ENCODE data around the gene TMEM266.

TMEM266 gene

DNA sequence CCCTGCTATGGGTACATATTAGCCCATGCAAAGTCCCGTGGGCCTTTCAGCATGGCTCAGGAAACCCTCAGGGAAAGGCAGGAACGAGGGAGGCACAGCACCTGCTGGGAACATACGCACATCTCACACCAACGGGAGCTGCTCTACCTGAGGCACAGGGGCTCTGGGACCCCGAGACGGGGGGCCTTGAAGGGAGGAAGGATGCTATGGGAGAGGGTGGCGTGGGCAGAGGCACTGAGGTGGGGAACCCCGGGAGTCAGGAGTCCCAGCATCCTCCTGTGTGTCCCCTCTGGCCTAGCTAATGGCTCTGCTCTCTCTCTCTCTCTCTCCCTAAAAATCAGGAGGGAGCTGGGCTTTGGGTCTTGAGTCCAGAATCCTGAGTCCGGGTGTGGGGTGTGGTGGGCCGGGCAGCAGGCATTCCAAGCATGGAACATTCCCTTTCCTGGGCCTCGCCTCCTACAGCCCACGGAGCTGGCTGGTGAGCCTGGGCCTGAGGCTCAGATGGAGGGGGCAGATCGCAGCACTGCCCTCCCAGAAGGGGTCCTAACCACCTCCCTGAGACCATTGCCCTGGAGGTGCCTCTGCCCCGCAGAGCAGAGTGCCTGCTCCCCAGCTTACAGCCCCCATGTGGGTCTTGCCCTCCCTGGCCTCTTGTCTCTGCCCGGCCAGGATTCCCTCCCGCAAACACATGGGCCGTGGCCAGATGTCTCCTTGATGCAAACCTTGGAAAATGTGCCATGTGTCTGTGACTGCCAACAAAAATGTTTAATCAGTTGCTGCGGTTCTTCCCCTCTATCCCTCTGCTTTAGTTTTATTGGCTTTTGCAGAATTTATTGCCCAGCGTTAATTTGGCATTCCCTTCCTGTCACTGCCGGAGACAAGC lies 101.6 kb downstream of the TMEM266 start:
- DNase-seq (ENCODE audit: low read depth in 4 of 4, low spot score in 1 of 4) = no peak

DNA sequence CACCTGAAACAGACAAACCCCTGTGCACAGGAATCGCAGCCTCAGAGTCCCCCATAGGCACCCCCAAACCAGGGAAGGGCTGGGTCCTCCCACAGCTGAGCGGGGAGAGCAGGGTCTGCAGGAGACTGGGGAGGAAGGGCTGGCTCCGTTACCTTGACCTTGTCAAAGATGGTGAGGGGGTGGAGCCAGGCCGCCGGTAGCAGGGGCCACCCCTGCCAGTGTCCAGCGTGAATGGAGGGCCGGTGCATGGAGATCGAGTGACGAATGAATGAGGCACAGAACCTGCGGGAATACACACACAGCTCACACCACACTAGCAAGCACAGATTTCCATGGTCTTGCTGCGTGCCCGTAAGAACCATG lies 102.2 kb downstream of the TMEM266 start:
- DNase-seq (ENCODE audit: low read depth in 4 of 4, low spot score in 1 of 4) = no peak

DNA sequence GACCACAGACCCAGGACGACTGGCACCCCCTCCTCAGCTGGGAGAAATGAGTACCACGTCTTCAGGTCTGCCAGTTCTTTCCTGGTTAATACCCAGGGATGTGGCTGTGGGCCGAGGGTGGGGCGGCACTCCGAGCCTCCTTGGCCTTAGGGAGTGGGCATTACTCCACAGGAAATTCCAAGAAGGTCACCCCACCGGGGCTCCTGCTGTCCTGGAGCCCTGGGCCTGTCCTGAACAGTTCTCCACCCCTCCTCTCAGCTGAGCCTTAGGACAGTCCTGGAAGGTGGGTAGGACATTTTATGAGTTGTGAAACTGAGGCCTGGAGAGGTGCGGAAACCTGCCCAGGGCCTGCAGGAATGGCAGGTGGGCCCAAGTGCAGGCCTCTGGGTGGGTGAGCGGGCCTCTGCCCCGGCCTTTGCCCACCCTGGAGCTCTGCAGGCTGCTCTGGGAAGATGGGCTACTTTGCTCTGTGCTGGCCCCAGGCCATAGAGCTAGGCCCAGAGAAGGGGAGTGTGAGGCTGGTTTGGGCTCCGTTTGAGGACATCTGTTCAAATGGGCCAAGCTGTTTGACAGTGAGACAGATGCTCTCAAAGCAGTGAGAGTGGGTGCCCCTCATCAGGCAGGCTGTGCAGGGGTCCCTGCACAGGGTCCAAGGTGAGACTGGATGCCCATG lies 103.1 kb downstream of the TMEM266 start:
- no peak for DNase-seq (ENCODE audit: low read depth in 4 of 4, low spot score in 1 of 4)

DNA sequence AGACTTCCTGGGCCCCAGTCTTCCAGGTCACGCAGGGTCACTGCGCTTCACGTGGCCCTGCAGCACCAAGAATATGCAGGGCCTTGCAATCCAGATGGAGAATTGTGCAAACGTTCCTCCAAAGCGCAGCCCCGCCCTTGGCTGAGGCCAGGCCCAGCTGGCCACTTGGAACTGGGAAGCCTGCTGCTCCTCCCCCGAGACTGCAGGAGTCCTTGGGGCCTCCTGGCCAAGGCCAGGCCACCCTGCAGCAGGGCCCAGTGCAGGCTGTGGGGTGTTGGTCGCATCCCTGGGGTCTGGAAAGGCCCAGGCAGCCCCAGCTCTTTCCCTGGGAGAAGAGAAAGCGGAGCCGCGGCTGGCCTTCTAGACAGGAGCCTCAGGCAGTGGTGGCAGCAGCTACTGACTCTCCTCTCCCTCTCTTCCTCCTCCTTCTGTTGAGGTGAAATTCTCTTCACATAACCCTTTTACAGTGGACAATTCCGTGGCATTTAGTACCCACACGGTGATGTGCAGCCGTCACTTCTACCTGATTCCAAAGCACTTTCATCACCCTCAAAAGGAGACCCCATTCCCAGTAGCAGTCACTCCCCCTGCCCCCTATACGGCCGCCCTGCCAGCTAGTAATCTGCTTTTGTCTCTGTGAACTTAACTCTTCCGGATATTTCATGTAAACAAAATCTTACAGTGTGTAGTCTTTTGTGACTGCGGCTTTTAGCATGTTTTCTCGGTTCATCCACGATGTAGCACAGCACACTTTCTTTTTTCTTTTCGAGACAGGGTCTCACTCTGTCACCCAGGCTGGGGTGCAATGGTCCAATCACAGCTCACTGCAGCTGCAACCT lies 103.9 kb downstream of the TMEM266 start:
- DNase-seq (ENCODE audit: low read depth in 4 of 4, low spot score in 1 of 4) = no peak

DNA sequence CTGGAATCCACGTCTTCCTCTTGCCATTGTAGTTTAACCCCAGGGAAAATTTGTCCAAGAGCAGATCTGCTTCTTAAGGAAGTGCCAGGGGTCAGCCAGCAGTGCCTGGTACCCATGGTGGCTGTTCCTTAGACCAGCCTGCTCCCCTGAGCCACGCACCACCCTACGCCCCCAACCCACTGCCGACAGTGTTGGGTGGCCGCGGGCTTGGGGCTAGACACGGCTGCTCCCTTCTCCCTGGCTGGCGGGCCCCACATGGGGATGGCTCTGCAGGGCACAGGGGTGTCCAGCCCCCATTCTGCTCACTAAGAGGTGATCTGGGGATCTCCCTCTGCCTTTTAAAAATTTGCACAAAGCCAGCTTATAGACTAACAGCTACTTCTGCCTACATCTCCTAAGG lies 104.8 kb downstream of the TMEM266 start:
- no peak for DNase-seq (ENCODE audit: low read depth in 4 of 4, low spot score in 1 of 4)

DNA sequence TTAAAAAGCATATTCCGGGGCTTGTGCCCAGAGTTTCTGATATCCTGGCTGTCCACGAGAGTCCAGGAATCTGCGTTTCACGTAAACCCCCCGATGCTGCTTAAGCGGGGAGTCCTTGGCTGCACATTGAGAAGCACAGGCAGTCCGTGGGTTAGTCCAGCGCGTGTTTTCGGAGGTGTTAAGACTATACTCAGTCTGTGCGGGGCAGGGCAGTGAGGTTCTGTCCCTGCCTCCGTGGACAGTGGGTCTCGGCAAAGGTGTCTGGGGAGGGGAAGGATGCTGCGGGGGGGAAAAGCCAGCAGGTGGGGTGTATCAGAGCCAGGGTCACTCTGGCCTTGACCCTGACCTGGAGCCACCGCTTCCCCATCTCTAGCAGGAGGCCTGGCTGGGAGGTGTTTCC lies 106.2 kb downstream of the TMEM266 start:
- no peak for DNase-seq (ENCODE audit: low read depth in 4 of 4, low spot score in 1 of 4)

DNA sequence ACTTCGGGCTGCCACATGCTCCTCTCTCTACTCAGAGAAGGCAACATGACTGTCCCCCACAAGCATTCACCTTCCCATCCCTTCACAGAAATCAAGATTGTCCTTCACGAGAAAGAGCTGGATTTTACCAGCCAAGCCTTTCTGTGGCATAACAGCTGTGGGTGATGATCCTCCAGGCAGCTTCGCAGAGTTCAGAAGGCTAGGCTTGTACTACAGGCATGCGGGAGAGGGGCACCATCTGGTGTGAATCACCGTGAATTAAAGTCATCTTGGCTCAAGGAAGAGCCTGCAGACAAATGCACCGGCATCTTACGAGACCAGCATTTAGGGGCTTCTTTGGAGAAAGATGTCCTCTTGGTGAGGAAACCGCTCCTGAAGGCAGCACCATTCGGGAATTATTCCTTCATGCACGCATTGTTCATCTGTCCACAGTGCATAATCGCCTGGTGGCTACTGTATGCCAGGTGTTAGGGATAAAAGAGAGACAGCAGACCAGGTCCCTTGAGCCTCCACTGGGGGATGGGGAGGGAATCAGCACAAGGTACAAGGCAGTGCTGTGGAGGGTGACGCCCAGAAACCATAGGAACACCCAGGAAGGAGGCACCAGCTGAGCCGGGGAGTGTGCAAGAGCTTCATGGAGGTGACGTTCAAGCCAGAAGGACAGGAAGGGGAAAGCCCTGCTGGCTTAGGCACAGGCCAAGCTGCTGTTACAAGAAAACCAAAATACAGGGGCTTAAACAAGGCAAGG lies 108.6 kb downstream of the TMEM266 start:
- no peak for DNase-seq (ENCODE audit: low read depth in 4 of 4, low spot score in 1 of 4)

DNA sequence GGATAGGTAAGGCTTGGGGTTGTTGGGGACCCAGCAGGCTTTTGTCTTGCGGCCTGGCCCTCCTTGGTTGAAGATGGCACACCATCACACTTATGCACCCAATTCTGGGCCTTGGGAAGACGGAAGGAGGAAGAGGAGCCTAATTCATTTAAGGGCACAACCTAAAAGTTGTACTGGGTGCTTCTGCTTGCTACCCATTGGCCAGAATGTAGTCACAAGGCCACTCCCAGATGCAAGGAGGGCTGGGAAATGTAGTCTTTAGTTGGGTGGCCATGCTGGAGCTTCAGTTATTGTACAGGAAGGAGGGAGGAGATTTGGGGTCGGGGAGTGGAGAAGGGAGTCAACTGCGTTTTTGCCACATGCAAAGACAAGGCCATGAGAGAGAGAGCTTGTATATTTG lies 109.2 kb downstream of the TMEM266 start:
- DNase-seq (ENCODE audit: low read depth in 4 of 4, low spot score in 1 of 4) = no peak

DNA sequence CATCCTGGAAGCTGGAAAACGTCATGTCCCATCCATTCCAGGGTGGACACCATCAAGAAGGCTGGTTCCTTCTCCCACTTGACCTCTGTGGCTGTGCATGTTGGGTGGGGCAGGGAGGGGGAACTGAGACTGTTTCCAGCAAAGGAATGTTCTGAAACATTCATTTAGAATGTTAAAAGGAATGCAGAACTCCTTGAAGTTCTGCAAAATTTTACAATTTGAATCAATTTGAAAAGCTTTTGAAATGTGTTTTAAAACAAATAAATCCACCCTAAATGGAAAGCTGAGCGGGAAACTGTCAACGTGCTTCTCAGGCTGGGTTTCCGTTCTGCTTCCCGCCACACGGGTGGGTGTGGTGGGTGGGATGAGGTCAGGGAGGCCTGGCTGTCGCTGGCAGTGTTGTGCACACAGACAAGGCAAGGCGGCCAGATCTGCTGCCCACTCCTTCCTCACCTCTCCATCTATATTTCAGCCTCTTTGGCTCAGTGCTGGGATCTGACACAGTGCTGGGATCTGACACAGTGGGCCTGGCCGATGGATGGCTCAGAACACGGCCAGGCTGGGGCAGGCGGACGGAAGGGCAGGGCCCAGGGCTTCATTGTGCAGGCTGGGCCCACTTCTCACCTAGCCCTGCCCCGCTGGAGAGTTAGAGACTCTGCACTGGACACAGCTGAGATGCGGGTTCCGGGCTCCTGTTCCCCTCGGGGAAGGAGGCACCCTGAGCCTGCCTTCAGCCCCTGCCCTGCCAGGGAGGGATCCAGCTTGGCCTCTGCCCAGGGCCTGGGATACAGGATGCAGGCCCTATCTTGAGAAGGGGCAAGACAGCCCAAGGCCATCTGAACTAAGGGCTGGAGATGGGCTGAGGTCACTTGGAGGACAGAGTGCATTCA lies 110.4 kb downstream of the TMEM266 start:
- DNase-seq (ENCODE audit: low read depth in 4 of 4, low spot score in 1 of 4) = no peak

DNA sequence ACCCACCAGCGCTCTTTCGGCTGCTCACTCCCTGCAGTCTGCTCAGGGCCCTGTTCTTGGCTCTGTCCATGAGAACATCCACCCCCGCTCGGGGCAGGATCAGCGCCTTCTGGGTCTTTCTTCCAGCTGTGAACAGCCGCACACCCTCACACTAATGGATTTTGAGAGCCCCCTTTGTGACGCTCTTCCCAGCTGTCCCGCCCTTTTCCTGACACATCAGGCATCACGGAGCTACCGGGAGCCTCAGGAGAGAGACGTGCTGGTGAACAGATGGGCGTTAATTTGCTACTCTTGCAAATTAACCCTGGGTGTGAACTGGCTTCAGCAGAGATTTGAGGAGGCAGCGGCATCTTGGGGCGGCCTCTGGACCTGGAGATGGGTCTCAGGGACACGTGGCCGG lies 113.0 kb downstream of the TMEM266 start:
- no peak for DNase-seq (ENCODE audit: low read depth in 4 of 4, low spot score in 1 of 4)

DNA sequence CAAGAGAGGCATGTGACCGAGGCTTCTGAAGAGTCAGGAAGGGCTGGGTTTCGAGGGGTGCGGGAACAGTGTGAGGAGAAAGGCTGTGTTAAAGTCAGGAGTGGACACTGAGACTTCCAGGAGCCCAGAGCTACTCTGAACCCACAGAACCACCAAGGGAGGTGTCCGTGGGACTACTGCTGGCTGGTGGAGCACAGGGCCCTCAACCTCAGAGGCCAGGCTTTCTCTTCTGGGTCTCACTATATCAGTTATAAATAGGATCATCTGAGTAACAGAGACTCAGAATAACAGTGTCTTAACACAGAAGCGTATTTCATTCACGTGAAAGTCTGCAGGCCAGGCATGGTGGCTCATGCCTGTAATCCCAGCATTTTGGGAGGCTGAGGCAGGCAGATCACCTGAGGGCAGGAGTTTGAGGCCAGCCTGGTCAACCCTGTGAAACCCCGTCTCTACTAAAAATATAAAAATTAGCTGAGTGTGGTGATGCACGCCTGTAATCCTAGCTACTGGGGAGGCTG lies 113.6 kb downstream of the TMEM266 start:
- no peak for DNase-seq (ENCODE audit: low read depth in 4 of 4, low spot score in 1 of 4)

DNA sequence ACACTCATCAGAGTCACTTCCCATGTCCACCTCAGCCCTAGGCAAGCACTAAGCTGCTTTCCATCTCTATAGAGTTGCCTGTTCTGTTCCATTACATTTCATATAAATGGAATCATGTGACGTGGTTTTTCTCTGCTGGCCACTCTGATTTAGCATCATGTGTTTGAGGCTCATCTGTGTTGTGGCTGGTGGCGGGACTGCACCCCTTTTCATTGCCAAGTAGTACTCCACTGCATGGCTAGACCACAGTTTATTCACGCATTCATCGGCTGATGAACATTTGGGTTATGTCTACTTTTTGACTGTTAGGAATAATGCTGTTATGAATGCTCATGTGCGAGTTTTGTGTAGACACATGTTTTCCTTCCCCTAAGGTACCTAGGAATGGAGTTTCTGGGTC lies 114.9 kb downstream of the TMEM266 start:
- no peak for DNase-seq (ENCODE audit: low read depth in 4 of 4, low spot score in 1 of 4)

DNA sequence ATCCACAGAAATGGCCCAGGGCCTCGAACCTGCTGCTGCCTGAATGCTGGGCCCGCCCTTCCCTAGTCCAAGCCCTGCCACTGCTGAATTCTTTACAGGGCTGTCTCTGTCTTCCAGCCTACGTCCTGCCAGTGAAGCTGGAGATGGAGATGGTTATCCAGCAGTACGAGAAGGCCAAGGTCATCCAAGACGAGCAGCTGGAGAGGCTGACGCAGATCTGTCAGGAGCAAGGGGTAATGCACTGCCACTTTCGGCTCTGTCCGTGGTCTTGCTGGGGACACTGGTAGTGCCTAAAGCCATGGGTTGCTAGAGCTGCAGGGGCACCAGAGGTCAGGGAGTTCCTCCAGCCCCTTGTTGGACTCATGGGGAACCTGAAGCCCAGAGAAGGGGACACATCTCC lies 115.7 kb downstream of the TMEM266 start:
- DNase-seq (ENCODE audit: low read depth in 4 of 4, low spot score in 1 of 4) = no peak

DNA sequence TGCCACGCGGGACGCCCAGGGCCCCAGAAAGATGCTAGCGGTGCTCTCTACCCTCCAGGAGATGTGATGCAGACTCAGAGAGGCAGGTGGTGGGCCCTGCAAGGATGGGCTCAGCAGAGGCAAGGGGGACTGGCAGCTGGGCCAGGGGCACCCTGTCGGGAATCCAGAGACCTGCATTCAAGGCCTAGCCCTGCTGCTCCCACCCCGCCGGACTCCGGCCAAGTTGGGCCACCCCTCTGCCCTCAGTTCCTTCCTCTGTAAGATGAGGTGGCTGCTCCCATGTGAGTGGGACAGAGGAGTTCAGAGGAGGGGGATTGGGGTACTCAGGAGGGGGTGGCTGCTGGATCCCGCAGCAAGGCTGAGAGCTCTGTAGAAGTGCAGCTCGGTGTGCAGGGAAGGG lies 116.3 kb downstream of the TMEM266 start:
- no peak for DNase-seq (ENCODE audit: low read depth in 4 of 4, low spot score in 1 of 4)

DNA sequence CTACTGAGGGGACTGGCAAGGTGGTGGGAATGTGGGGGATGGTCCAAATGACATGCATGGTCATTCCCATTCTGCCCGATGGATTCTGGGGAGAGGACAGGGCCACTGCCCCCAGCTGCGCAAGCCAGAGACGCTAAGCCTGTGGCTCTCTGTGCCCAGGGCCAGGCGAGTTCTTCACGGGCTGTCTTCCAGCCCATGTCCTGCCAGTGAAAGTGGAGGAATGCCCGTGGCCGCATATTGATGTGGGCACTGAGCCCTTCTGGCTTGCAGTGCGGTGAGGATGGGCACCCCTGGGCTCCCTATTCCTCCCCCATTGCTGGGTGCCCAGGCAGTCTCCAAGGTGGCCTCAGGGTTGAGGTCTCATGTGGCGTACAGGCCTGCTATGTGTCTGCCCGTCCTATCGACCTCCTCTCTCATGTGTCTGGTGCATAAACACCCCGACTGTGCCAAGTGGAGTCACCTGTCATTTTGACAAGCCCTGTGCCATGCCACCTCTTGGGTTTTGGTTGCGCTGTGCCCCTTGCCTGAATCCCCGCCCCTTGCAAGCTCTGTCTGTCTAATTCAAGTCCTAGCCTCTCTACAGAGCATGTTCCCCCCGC lies 116.8 kb downstream of the TMEM266 start:
- no peak for DNase-seq (ENCODE audit: low read depth in 4 of 4, low spot score in 1 of 4)

DNA sequence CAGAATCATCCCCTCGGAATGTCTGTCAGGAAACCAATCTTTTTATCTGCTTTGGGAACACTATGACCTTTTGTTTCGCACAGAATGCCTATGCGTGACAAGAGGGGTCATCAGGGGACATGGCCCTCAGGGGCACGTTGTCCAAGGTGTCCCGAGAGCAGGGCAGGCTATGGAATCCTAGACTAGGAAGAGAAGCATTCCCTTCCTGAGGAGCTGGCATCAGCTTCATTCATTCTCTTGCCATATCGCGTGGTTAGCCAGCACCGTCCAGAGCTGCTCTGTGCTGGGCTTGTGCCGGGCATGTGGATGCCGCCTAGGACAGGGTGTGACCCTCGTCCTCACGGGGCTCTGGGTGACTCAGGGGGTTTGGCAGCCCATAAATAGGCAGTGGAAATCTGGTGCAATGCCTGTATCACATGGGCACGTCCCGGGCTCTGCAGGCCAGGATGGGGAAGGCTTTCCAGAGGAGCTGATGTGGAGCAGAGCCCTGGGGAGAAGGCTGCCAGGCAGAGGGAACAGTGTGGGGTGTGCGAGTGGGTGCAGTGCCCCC lies 117.8 kb downstream of the TMEM266 start:
- no peak for DNase-seq (ENCODE audit: low read depth in 4 of 4, low spot score in 1 of 4)

DNA sequence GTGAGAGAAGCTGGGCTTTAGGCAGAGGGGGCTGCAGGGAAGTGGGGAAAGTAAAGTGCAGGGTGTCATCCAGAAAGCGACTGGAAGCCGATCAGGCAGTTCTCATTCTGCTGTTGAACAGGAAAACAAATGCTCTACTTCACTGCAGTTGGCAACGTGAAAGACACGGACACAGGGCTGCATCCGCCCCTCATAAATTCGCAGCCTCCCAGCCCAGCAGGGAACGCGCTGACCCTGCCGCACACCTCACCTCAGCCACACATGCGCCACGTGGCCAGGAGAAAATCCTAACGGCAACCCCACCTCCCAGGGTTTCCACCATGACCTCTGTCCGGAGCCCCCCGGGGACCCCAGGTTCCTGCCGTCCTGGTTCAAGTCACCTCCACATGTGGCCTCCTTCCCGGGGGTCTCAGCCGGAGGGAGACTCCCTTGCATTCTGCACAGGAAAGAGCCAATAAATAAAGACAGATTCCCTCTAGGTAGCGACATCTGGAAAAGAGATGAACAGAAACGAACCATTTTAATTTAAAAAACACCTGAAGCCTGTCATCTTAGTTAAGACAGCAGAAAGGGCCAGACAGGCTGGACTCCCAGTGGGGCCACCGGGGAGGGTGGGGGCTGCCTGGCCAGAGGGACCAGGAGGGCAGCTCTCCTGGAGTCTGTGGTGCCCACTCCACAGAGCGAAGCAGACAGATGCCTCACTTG lies 118.7 kb downstream of the TMEM266 start:
- no peak for DNase-seq (ENCODE audit: low read depth in 4 of 4, low spot score in 1 of 4)

DNA sequence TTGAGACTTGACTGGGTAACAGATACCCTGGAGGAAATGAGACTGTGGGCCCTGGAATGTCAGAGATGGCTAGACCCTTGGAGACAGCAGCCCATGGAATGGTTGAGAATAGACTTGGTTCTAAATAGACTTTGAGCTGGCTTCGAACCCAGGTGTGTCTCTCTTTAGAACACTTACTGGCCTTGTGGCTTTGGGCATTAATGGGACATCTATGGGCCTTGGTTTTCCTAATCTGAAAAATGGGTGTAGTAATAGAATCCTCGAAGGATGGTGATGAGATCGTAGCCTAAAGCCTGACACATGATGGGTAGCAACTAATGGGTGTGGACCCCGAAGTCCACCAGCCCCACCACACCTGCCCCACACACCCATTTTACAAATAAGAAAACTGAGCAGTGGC lies 119.2 kb downstream of the TMEM266 start:
- DNase-seq (ENCODE audit: low read depth in 4 of 4, low spot score in 1 of 4) = no peak

DNA sequence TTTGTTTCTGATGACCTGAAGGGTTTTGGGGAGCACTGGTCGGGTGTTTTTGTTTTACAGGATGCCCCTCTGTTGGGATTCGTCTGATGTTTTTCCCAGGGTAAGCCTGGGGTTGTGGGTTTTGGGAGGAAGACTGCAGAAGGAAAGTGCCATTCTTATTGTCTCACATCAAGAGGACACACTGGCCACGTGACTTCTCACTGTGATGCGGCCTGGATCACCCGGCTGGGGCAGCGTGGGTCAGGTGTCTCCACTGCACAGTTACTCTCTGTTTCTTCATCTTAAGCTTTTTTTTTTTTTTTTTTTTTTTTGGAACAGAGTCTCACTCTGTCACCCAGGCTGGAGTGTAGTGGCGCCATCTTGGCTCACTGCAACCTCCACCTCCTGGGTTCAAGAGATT lies 120.5 kb downstream of the TMEM266 start:
- DNase-seq (ENCODE audit: low read depth in 4 of 4, low spot score in 1 of 4) = no peak

Measured in stimulated activated CD4-positive, alpha-beta T cell treated with anti-CD3 and anti-CD28 coated beads, Interleukin-1b, Interleukin-23, amount 100 ng/mL, for 24 hours (primary cell).